HFF-Myc (cell line): ENCODE data around the gene PRF1.

ENCODE experiments used
- DNase-seq: peaks from one replicate; pipeline ENCODE4 v3.0.0-alpha.2; 2011; ENCODE audit warnings: low read depth; ENCODE audit errors: extremely low read depth
- H3K4me3 ChIP-seq: replicated peaks from 2 replicates; pipeline ENCODE4 v1.5.1; 2011; ENCODE audit warnings: low read depth, mild to moderate bottlenecking, control low read depth, low read length
- CTCF ChIP-seq: IDR thresholded peaks from 2 replicates; pipeline ENCODE4 v1.5.1; 2012; ENCODE audit warnings: mild to moderate bottlenecking, low read depth, low read length, control low read depth; ENCODE audit errors: missing control alignments

The PRF1 gene

GRCh38 chr10:70575874-70576802, 26.4 kb downstream of the PRF1 start:
- no peak for TF ChIP-seq CTCF
- H3K4me3 ChIP-seq = no peak overlapping the region
- no peak for DNase-seq

- H3K4me3 ChIP-seq = no peak overlapping the region
- no peak for TF ChIP-seq CTCF
- no peak for DNase-seq
Observed at GRCh38 chr10:70575486-70575873, 27.1 kb downstream of the PRF1 start.

GRCh38 chr10:70573599-70574506, 28.7 kb downstream of the PRF1 start:
- DNase-seq = no peak
- TF ChIP-seq CTCF = no peak
- H3K4me3 ChIP-seq = no peak overlapping the region

GRCh38 chr10:70571636-70572439, 30.7 kb downstream of the PRF1 start:
- no peak for DNase-seq
- H3K4me3 ChIP-seq = no peak overlapping the region
- no peak for TF ChIP-seq CTCF

- no peak overlapping the region for H3K4me3 ChIP-seq
- no peak for TF ChIP-seq CTCF
- no peak for DNase-seq
Observed at GRCh38 chr10:70571236-70571635, 31.3 kb downstream of the PRF1 start.

- no peak for DNase-seq
- no peak overlapping the region for H3K4me3 ChIP-seq
- no peak for TF ChIP-seq CTCF
Observed at GRCh38 chr10:70568781-70569495, 33.6 kb downstream of the PRF1 start.
